AG04450 (cell line): ENCODE data around the gene TOMM40L. TPM values are rescaled to one million over a fixed set of nuclear protein-coding genes. Genes with fewer than 3 reads are reported as not detected.

Experiments used
- CTCF ChIA-PET: fragments of 300-600, 350-600 bp; formaldehyde crosslinking; extraction: SDS; loops from one replicate; lab custom pipeline; 2022; ENCODE audit warnings: antibody characterized with exemption, inconsistent platforms; lab: Charles Lee
- POLR2A ChIA-PET: fragments of 350-600 bp; formaldehyde crosslinking; extraction: SDS; loops from one replicate; lab custom pipeline; 2021; ENCODE audit warnings: antibody characterized with exemption, inconsistent platforms; lab: Yijun Ruan, JAX
- DNase-seq: peaks from one replicate; pipeline ENCODE4 v3.0.0-alpha.2; 2011; ENCODE audit warnings: low read depth, low spot score
- H3K27ac ChIP-seq: one replicate; pipeline ENCODE4 v1.5.1; 2012; ENCODE audit warnings: low read depth, low read length, control low read depth
- H3K27me3 ChIP-seq: one replicate; pipeline ENCODE4 v1.6.0; 2012; ENCODE audit warnings: low read length; ENCODE audit not compliant: control insufficient read depth, insufficient read depth
- H3K4me3 ChIP-seq: 2 replicates; pipeline ENCODE4 v1.5.1; 2011; ENCODE audit warnings: mild to moderate bottlenecking, low read depth, low read length, control low read depth
- H3K9me3 ChIP-seq: 2 replicates; pipeline ENCODE4 v1.5.1; 2012; ENCODE audit warnings: low read length; ENCODE audit not compliant: control insufficient read depth, insufficient read depth
- CTCF ChIP-seq: IDR thresholded peaks from 2 replicates; pipeline ENCODE4 v1.5.1; 2011; ENCODE audit warnings: low read depth, low read length, control low read depth, inconsistent platforms
- polyA plus RNA-seq: library from polyadenylated mRNA; depleted of rRNA; stranded (reverse); fragments of >200 nt; gene quantifications from 2 replicates; pipeline ENCODE4 v1.2.3, GENCODE V29; 2011

The TOMM40L gene
- polyA plus RNA-seq, 1 experiment: 9.3 TPM

GRCh38 chr1:161218301-161219077 is 7.4 kb upstream of the TOMM40L start:
- POLR2A ChIA-PET: interaction anchor here (1.7 kb wide), 1 partner anchor 17 kb away, joined by 4 read pairs; the partner anchor contains the start of gene NDUFS2
- no peak for DNase-seq

GRCh38 chr1:161219078-161219892 is 6.6 kb upstream of the TOMM40L start:
- ChIA-PET CTCF (interaction anchor here (0.9 to 1.9 kb wide), 7 partner anchors 9 to 155 kb away, joined by 3 to 13 read pairs (median 3); no protein-coding TSS in a partner anchor), POLR2A (interaction anchor here (1.7 kb wide), 1 partner anchor 17 kb away, joined by 4 read pairs; the partner anchor contains the start of gene NDUFS2)

More at GRCh38 chr1:161218301-161219077, 7.4 kb upstream of the TOMM40L start:
- Histone ChIP-seq H3K4me3 (no peak overlapping the region), H3K27ac (no peak overlapping the region), H3K27me3 (no peaks in the 10 kb centered on the region), H3K9me3 (no peaks in the 10 kb centered on the region)
- TF ChIP-seq CTCF: no peak
- CTCF ChIA-PET: interaction anchor here (1.0 to 1.9 kb wide), 5 partner anchors 8 to 73 kb away, joined by 3 to 13 read pairs (median 4); no protein-coding TSS in a partner anchor

GRCh38 chr1:161220002-161220401 is 5.9 kb upstream of the TOMM40L start:
- TF ChIP-seq CTCF: no peak
- POLR2A ChIA-PET: interaction anchor here (1.7 kb wide), 1 partner anchor 18 kb away, joined by 4 read pairs; the partner anchor contains the start of gene NDUFS2
- Histone ChIP-seq H3K4me3 (no peak overlapping the region), H3K27ac (no peak overlapping the region), H3K27me3 (no peaks in the 10 kb centered on the region), H3K9me3 (no peaks in the 10 kb centered on the region)
- no peak for DNase-seq
- CTCF ChIA-PET: interaction anchor here (0.9 to 2.1 kb wide), 8 partner anchors 9 to 163 kb away, joined by 3 to 13 read pairs (median 4); no protein-coding TSS in a partner anchor

More at GRCh38 chr1:161219078-161219892, 6.6 kb upstream of the TOMM40L start:
- H3K4me3 ChIP-seq: no peak overlapping the region
- H3K27me3 ChIP-seq: no peaks in the 10 kb centered on the region
- H3K9me3 ChIP-seq: no peaks in the 10 kb centered on the region
- no peak for DNase-seq
- H3K27ac ChIP-seq: no peak overlapping the region
- TF ChIP-seq CTCF: no peak

DNA sequence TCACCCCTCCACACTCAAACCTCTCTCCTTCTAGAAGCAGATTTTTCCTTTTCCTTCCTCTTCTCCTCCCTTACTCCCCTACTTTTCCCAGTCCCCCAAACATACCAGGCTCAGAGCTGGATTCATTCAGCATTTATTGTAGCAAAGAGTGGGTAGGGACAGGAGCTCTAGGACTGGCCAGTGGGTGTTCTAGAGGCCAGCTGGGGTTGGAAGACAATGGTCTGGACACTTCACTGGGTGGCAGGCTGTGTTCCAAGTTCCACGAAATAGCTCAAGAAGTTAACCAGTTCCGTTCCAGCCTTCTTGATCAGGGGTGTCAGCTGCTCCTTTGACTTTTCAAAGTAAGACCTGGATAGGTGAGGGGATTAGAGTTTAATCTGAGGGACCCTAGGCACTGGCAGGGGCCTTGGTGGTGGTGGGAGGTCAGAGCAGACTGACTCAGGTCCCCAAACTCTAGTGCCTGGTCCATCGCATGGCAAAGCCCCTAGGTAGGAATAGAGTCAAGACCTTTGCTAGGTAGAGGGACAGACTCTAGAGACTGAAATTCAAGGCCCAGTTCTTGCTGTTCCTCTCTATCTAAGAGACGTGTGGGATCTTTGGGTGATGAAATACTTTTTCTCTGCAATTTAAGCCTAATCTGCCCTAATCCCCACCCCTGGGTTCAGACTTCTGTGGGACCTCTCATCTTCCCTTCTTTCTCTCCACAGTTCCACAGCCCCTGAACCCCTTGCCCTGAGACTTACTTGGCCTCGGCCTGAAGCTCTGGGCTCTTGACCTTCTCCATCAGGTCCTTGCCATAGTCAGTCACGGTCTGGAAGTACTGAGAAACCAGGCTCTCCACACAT is 3.5 kb upstream of the TOMM40L start:
- Histone ChIP-seq H3K4me3 (no peak overlapping the region), H3K27me3 (no peaks in the 10 kb centered on the region), H3K9me3 (no peaks in the 10 kb centered on the region), H3K27ac (no peak overlapping the region)
- POLR2A ChIA-PET: no interaction called here
- TF ChIP-seq CTCF: no peak
- CTCF ChIA-PET: interaction anchor here (0.5 to 8.9 kb wide), 4 partner anchors 11 to 160 kb away, joined by 3 to 126 read pairs (median 10); no protein-coding TSS in a partner anchor
- DNase-seq: no peak
